ENCODE measurements around the gene NPAS3.

The NPAS3 gene

DNA sequence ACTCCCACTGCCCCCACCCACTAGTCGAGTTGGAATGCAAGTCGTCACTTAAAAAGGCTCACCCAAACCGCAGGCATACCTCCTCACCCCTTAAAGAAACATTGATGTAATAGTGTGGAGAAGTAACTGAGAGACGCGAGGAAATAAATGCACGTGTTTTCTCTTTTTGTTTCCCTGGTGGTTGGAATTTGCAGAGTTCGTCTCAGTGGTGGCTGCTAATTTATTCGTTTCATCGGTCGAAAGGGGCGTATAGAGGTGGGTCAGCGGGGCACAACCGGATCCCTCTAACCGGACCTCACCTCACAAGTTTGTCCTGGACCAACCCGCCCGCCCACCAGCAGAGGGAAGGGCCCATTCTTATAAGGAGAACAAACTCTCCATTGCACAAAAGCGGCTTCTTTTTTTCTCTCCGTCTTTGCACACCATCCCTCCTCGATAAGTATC lies 5.0 kb upstream of the NPAS3 start:
- H3K4me3 Mint-ChIP-seq: peak overlapping the region; percentile 38
- peaks cover 15% of the 10 kb centered on the region for H3K4me1 Mint-ChIP-seq (ENCODE audit: low read depth)
- no peak overlapping the region for H3K27ac Mint-ChIP-seq
- no peaks in the 10 kb centered on the region for H3K9me3 Mint-ChIP-seq
- peaks cover 75% of the 10 kb centered on the region for H3K27me3 Mint-ChIP-seq
- no peaks in the 10 kb centered on the region for H3K36me3 Mint-ChIP-seq (ENCODE audit: low read depth)
- no peak for DNase-seq

GRCh38 chr14:32934073-32934880 lies 4.4 kb upstream of the NPAS3 start:
- Mint-ChIP-seq H3K4me1 (ENCODE audit: low read depth) (peaks cover 15% of the 10 kb centered on the region), H3K9me3 (no peaks in the 10 kb centered on the region), H3K27me3 (peaks cover 70% of the 10 kb centered on the region), H3K27ac (no peak overlapping the region), H3K4me3 (peak overlapping the region; percentile 38), H3K36me3 (ENCODE audit: low read depth) (no peaks in the 10 kb centered on the region)
- DNase-seq: no peak

DNA sequence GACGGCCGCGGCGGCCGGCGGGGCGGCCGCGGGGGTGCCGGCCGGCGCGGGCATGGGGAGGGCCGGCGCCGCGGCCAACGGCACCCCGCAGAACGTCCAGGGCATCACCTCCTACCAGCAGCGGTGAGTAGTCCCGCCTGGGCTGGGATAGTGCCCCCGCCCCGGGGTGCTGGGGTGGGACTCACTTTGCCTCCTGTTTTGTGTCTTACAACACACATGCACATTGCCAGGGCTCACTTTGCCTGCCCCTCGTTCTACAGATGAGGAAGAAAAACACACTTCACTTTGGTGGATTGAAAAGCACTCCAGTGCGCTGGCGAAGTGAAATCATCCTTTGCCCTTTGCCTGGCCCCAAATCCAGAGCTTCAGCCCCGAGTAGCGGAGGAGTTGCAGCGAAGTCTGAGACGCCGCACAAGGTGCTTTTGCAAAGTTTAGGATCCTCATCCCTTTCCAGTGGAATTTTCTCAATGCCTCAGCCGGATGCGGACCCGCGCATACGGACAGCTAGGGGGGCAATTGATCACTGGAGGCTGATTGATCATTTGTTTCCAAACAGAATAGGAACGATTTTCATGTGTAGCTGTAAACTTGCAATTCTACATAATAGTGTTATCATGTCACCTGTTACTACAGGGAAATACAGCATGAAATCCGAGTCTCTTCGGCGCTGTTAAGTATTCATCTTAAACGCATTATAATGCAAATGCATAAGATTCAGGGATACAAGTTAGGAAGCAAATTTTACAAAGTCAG lies 3.6 kb upstream of the NPAS3 start:
- Mint-ChIP-seq H3K36me3 (ENCODE audit: low read depth) (no peaks in the 10 kb centered on the region), H3K27ac (no peak overlapping the region), H3K27me3 (peaks cover 78% of the 10 kb centered on the region), H3K4me1 (ENCODE audit: low read depth) (peaks cover 20% of the 10 kb centered on the region), H3K4me3 (peak overlapping the region; percentile 9), H3K9me3 (no peaks in the 10 kb centered on the region)
- no peak for DNase-seq

GRCh38 chr14:32939254-32940065 lies 781 bp downstream of the NPAS3 start:
- Mint-ChIP-seq H3K9me3 (no peaks in the 10 kb centered on the region), H3K36me3 (ENCODE audit: low read depth) (no peaks in the 10 kb centered on the region), H3K4me1 (ENCODE audit: low read depth) (peaks cover 12% of the 10 kb centered on the region), H3K4me3 (peak overlapping the region; percentile 76), H3K27me3 (peaks cover 71% of the 10 kb centered on the region), H3K27ac (no peak overlapping the region)
- DNase-seq: peak; percentile 39

GRCh38 chr14:32940066-32940651 lies 1.5 kb downstream of the NPAS3 start:
- peaks cover 9% of the 10 kb centered on the region for H3K4me1 Mint-ChIP-seq (ENCODE audit: low read depth)
- DNase-seq: no peak
- peak overlapping the region; percentile 76 for H3K4me3 Mint-ChIP-seq
- no peaks in the 10 kb centered on the region for H3K36me3 Mint-ChIP-seq (ENCODE audit: low read depth)
- no peaks in the 10 kb centered on the region for H3K9me3 Mint-ChIP-seq
- peaks cover 73% of the 10 kb centered on the region for H3K27me3 Mint-ChIP-seq
- H3K27ac Mint-ChIP-seq: no peak overlapping the region

- DNase-seq: no peak
- H3K27ac Mint-ChIP-seq: no peak overlapping the region
- no peak overlapping the region for H3K4me3 Mint-ChIP-seq
- peaks cover 8% of the 10 kb centered on the region for H3K4me1 Mint-ChIP-seq (ENCODE audit: low read depth)
- H3K9me3 Mint-ChIP-seq: no peaks in the 10 kb centered on the region
- peaks cover 68% of the 10 kb centered on the region for H3K27me3 Mint-ChIP-seq
- H3K36me3 Mint-ChIP-seq (ENCODE audit: low read depth): no peaks in the 10 kb centered on the region
Observed at GRCh38 chr14:32940711-32941667, 2.3 kb downstream of the NPAS3 start.

DNA sequence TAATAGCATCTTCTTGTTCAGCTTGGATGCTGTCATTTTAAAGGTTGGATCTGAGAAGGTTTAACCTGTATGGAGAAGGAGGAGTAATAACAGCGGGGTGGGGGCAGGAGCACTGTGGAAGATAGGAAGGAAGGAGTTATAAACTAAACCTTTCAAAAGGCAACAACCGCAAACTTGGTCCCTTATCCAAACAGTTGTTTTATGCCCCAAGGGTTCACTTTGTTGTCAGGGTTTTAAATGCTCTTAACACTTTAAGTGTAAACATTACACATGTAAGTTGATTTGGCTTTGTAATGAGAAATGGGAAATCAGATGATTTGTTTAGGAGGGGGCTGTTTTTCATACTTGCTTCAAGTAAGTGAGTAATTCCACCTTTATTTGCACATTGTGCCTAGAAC lies 3.0 kb downstream of the NPAS3 start:
- Mint-ChIP-seq H3K36me3 (ENCODE audit: low read depth) (no peaks in the 10 kb centered on the region), H3K4me3 (no peak overlapping the region), H3K4me1 (ENCODE audit: low read depth) (peaks cover 8% of the 10 kb centered on the region), H3K27ac (no peak overlapping the region), H3K9me3 (no peaks in the 10 kb centered on the region), H3K27me3 (peaks cover 62% of the 10 kb centered on the region)
- no peak for DNase-seq

DNA sequence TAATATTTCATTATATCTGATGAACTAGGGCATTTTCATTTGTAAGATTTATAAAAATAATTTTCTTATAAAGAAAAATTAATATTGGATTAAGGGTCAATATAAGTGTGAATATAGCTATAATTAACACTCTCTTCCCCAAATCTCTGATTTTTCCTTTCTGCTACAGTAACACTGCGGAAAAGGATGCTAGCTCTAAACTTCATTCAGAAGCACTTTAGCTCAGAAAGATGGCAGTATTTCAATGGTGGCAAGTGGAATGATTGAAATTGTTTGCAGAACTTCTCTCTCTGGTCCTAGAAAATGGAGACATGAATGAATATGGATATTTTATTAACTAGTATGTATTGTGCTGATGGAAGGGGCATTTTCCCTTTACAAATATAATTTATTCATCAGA lies 8.4 kb downstream of the NPAS3 start:
- Mint-ChIP-seq H3K9me3 (no peaks in the 10 kb centered on the region), H3K27me3 (peaks cover 29% of the 10 kb centered on the region), H3K4me1 (ENCODE audit: low read depth) (no peaks in the 10 kb centered on the region), H3K4me3 (no peak overlapping the region), H3K36me3 (ENCODE audit: low read depth) (no peaks in the 10 kb centered on the region), H3K27ac (no peak overlapping the region)
- no peak for DNase-seq

- no peaks in the 10 kb centered on the region for H3K4me1 Mint-ChIP-seq (ENCODE audit: low read depth)
- peaks cover 23% of the 10 kb centered on the region for H3K27me3 Mint-ChIP-seq
- no peak overlapping the region for H3K4me3 Mint-ChIP-seq
- no peaks in the 10 kb centered on the region for H3K9me3 Mint-ChIP-seq
- no peak overlapping the region for H3K27ac Mint-ChIP-seq
- DNase-seq: no peak
- H3K36me3 Mint-ChIP-seq (ENCODE audit: low read depth): no peaks in the 10 kb centered on the region
Observed at GRCh38 chr14:32947792-32948191, 9.1 kb downstream of the NPAS3 start.

DNA sequence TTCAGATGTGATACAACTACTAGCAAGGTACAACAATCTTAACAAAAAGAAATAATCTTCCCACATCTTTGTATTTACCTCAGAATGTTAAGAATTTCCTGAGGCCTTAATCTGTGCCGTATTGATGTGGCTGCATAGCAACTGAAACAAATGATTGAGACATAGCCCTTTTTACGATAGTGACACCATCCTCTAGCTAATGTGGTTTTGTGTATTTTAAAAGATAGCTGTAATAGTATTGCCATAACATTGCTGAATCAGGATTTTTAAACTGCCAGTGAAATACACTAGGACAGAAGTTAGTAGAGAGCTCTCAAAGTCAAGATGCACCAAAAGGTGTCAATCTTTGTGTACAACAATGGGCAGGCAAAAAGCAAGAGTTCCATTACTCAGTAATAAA lies 11.9 kb downstream of the NPAS3 start:
- H3K27me3 Mint-ChIP-seq: peaks cover 8% of the 10 kb centered on the region
- H3K27ac Mint-ChIP-seq: no peak overlapping the region
- H3K36me3 Mint-ChIP-seq (ENCODE audit: low read depth): no peaks in the 10 kb centered on the region
- H3K9me3 Mint-ChIP-seq: peaks cover 3% of the 10 kb centered on the region
- DNase-seq: no peak
- no peaks in the 10 kb centered on the region for H3K4me1 Mint-ChIP-seq (ENCODE audit: low read depth)
- no peak overlapping the region for H3K4me3 Mint-ChIP-seq

DNA sequence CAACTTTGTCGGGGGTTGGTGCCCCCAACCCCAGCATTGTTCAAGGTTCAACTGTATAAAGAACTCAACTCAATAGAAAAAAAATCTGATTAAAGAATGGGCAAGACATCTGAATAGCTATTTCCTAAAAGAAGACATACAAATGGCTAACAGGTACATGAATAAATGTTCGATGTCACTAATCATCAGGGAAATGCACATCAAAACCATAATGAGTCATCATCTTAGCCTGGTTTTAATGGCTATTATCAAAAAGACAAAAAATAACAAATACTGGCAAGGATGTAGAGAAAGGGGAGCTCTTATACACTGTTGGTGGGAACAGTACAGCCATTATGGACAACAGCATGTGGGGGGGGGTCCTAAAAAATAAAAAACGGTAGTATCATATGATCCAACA lies 28.7 kb downstream of the NPAS3 start:
- no peaks in the 10 kb centered on the region for H3K4me1 Mint-ChIP-seq (ENCODE audit: low read depth)
- no peak overlapping the region for H3K4me3 Mint-ChIP-seq
- no peak for DNase-seq
- no peaks in the 10 kb centered on the region for H3K36me3 Mint-ChIP-seq (ENCODE audit: low read depth)
- no peaks in the 10 kb centered on the region for H3K27me3 Mint-ChIP-seq
- peaks cover 2% of the 10 kb centered on the region for H3K9me3 Mint-ChIP-seq
- no peak overlapping the region for H3K27ac Mint-ChIP-seq

GRCh38 chr14:32968972-32969544 lies 30.4 kb downstream of the NPAS3 start:
- H3K27me3 Mint-ChIP-seq: no peaks in the 10 kb centered on the region
- no peak overlapping the region for H3K27ac Mint-ChIP-seq
- no peaks in the 10 kb centered on the region for H3K4me1 Mint-ChIP-seq (ENCODE audit: low read depth)
- H3K9me3 Mint-ChIP-seq: peaks cover 2% of the 10 kb centered on the region
- no peaks in the 10 kb centered on the region for H3K36me3 Mint-ChIP-seq (ENCODE audit: low read depth)
- DNase-seq: no peak
- H3K4me3 Mint-ChIP-seq: no peak overlapping the region

- DNase-seq: no peak
- H3K9me3 Mint-ChIP-seq: no peaks in the 10 kb centered on the region
- H3K4me1 Mint-ChIP-seq (ENCODE audit: low read depth): no peaks in the 10 kb centered on the region
- H3K4me3 Mint-ChIP-seq: no peak overlapping the region
- H3K27me3 Mint-ChIP-seq: no peaks in the 10 kb centered on the region
- no peaks in the 10 kb centered on the region for H3K36me3 Mint-ChIP-seq (ENCODE audit: low read depth)
- H3K27ac Mint-ChIP-seq: no peak overlapping the region
Observed at GRCh38 chr14:32977913-32978312, 39.2 kb downstream of the NPAS3 start.
